ENCODE results near the gene MYZAP.
"Not testable (repeated sequence)": the region's sequence is repeated elsewhere in the genome, so short reads cannot be mapped to it uniquely, and the experiment has no call there.

The MYZAP gene

GRCh38 chr15:57609805-57610529 is 18.3 kb downstream of the MYZAP start:
- peak; percentile 31 to 84 for DNase-seq (ENCODE audit: low read depth in 2 of 2)
- no peak overlapping the region for H3K4me3 ChIP-seq (replicated peaks in 1 of 2; ENCODE audit: low read depth in 2 of 2, low read length in 2 of 2)
- TF ChIP-seq CTCF (IDR thresholded peaks at IDR 0.05; ENCODE audit: low read depth, low read length), result no peak

GRCh38 chr15:57611123-57611522 is 19.4 kb downstream of the MYZAP start:
- H3K4me3 ChIP-seq (replicated peaks in 1 of 2; ENCODE audit: low read depth in 2 of 2, low read length in 2 of 2), result no peak overlapping the region
- no peak for DNase-seq (ENCODE audit: low read depth in 2 of 2)
- no peak for TF ChIP-seq CTCF (IDR thresholded peaks at IDR 0.05; ENCODE audit: low read depth, low read length)

- DNase-seq (ENCODE audit: low read depth in 2 of 2), result peak; percentile 45 to 51
- no peak overlapping the region for H3K4me3 ChIP-seq (replicated peaks in 1 of 2; ENCODE audit: low read depth in 2 of 2, low read length in 2 of 2)
- TF ChIP-seq CTCF (IDR thresholded peaks at IDR 0.05; ENCODE audit: low read depth, low read length), result peak; percentile 42
Measured at GRCh38 chr15:57611938-57612337, 20.2 kb downstream of the MYZAP start.

GRCh38 chr15:57614241-57614640 is 22.5 kb downstream of the MYZAP start:
- H3K4me3 ChIP-seq (replicated peaks in 1 of 2; ENCODE audit: low read depth in 2 of 2, low read length in 2 of 2), result no peak overlapping the region
- no peak for TF ChIP-seq CTCF (IDR thresholded peaks at IDR 0.05; ENCODE audit: low read depth, low read length)
- DNase-seq (ENCODE audit: low read depth in 2 of 2), result no peak

- not testable (repeated sequence) for DNase-seq (ENCODE audit: low read depth in 2 of 2); H3K4me3 ChIP-seq (replicated peaks in 1 of 2; ENCODE audit: low read depth in 2 of 2, low read length in 2 of 2)
Measured at GRCh38 chr15:57615951-57616496, 24.3 kb downstream of the MYZAP start.

- no peak overlapping the region for H3K4me3 ChIP-seq (replicated peaks in 1 of 2; ENCODE audit: low read depth in 2 of 2, low read length in 2 of 2)
- TF ChIP-seq CTCF (IDR thresholded peaks at IDR 0.05; ENCODE audit: low read depth, low read length), result no peak
- DNase-seq (ENCODE audit: low read depth in 2 of 2), result no peak
Measured at GRCh38 chr15:57618325-57618724, 26.6 kb downstream of the MYZAP start.

- no peak overlapping the region for H3K4me3 ChIP-seq (replicated peaks in 1 of 2; ENCODE audit: low read depth in 2 of 2, low read length in 2 of 2)
- TF ChIP-seq CTCF (IDR thresholded peaks at IDR 0.05; ENCODE audit: low read depth, low read length), result no peak
- DNase-seq (ENCODE audit: low read depth in 2 of 2), result no peak
Measured at GRCh38 chr15:57619746-57620145, 28.0 kb downstream of the MYZAP start.

Measured in cardiac fibroblast (primary cell).